A673 (cell line): ENCODE results near the gene PNISR. TPM values are rescaled to one million over a fixed set of nuclear protein-coding genes. Genes with fewer than 3 reads are reported as not detected.

Experiments used
- BruUV-seq: library from RNA; stranded (reverse); fragments of 400-500 nt; replicated peaks from 2 replicates; lab custom pipeline; 2021; lab: Mats Ljungman, UMichigan
- CTCF ChIA-PET: fragments of 300-600 bp; sonication (Branson Sonifier 250); formaldehyde crosslinking; loops from one replicate; lab custom pipeline; 2022; ENCODE audit warnings: antibody characterized with exemption; lab: Charles Lee
- POLR2A ChIA-PET: fragments of 300-600 bp; sonication (Branson Sonifier 250); formaldehyde crosslinking; loops from one replicate; lab custom pipeline; 2022; ENCODE audit warnings: antibody characterized with exemption; ENCODE audit not compliant: low non-redundant PET; lab: Charles Lee
- DNase-seq: peaks from one replicate; pipeline ENCODE4 v3.0.0-alpha.2; 2015; ENCODE audit warnings: low spot score
- H3K27ac ChIP-seq: fragments of 200-600 bp; sonication (generic); 2 replicates; pipeline ENCODE4 v1.5.1; 2016; ENCODE audit warnings: mixed run types, low read depth, mild to moderate bottlenecking, mixed read lengths, antibody characterized with exemption, low read length; ENCODE audit not compliant: poor library complexity, severe bottlenecking
- H3K27me3 ChIP-seq: fragments of 200-600 bp; sonication (generic); replicated peaks from 2 replicates; pipeline ENCODE4 v1.6.1; 2017; ENCODE audit warnings: mixed run types, low read depth, mild to moderate bottlenecking, mixed read lengths, antibody characterized with exemption, low read length; ENCODE audit not compliant: insufficient read depth, poor library complexity
- H3K36me3 ChIP-seq: fragments of 200-600 bp; sonication (generic); 2 replicates; pipeline ENCODE4 v1.6.1; 2016; ENCODE audit warnings: mixed run types, mild to moderate bottlenecking, mixed read lengths, antibody characterized with exemption, low read length; ENCODE audit not compliant: insufficient read depth, poor library complexity, severe bottlenecking
- H3K4me1 ChIP-seq: fragments of 200-600 bp; sonication (generic); 2 replicates; pipeline ENCODE4 v1.6.1; 2017; ENCODE audit warnings: mixed run types, mild to moderate bottlenecking, mixed read lengths, antibody characterized with exemption, low read length; ENCODE audit not compliant: insufficient read depth, poor library complexity, severe bottlenecking
- H3K4me3 ChIP-seq: fragments of 200-600 bp; sonication (generic); 2 replicates; pipeline ENCODE4 v1.5.1; 2016; ENCODE audit warnings: low read depth, mixed run types, mild to moderate bottlenecking, mixed read lengths, low read length; ENCODE audit not compliant: poor library complexity, severe bottlenecking
- H3K9me3 ChIP-seq: fragments of 200-600 bp; sonication (generic); 2 replicates; pipeline ENCODE4 v1.6.1; 2016; ENCODE audit warnings: mixed run types, low read depth, mild to moderate bottlenecking, mixed read lengths, antibody characterized with exemption, low read length; ENCODE audit not compliant: poor library complexity, severe bottlenecking
- EZH2 ChIP-seq: fragments of 200-600 bp; sonication (generic); IDR thresholded peaks from 2 replicates; pipeline ENCODE4 v1.6.1; 2017; ENCODE audit warnings: borderline replicate concordance, low read depth, mild to moderate bottlenecking, mixed read lengths, antibody characterized with exemption, low read length; ENCODE audit not compliant: poor library complexity, severe bottlenecking
- intact Hi-C: fragments of 100-400 bp; cut with micrococcal nuclease; formaldehyde crosslinking; loops from one replicate; pipeline ENCODE4 v1.10.0; 2022; ENCODE audit not compliant: unreplicated experiment
- total RNA-seq: library from RNA; stranded (reverse); gene quantifications from 2 replicates; pipeline ENCODE4 v1.2.3, GENCODE V29; 2021
- TF ChIP-seq, protein P1 (sequence below): fragments of 300-800, 200-600 bp; sonication (generic); conservative IDR thresholded peaks from 2 replicates; pipeline ENCODE4 v1.5.1; 2017; ENCODE audit warnings: low read depth, mild to moderate bottlenecking, antibody characterized with exemption, low read length, moderate library complexity, mixed read lengths

Gene PNISR
- total RNA-seq, 1 experiment from 2014 or later, result 147 TPM

DNA sequence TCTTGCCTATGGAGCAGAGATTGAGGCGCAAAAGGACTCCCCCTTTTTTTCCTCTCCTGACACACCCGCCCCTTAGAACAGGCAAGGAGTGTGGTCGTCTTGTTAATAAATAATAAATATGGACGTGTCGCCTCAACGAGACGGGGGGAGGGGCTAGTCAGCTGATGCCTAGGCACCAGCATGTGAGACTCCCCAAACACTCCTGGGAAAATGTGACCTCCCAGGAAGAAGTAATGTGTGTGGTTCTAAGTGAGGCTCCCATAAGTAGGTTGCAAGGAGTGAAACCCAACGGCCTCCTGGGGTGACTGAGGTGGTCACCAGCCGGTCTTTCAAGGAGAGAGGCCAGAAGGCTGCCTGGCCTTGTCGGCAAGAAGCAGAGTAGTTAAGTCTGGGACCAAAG, 74.5 kb downstream of the PNISR start:
- POLR2A ChIA-PET, result no interaction called here
- CTCF ChIA-PET, result no interaction called here
- Histone ChIP-seq H3K4me1 (no peaks in the 10 kb centered on the region), H3K36me3 (no peaks in the 10 kb centered on the region), H3K27ac (no peak overlapping the region), H3K9me3 (no peaks in the 10 kb centered on the region), H3K4me3 (no peak overlapping the region), H3K27me3 (no peaks in the 10 kb centered on the region)
- TF ChIP-seq EZH2, result no peak
- TF ChIP-seq, protein P1, sequence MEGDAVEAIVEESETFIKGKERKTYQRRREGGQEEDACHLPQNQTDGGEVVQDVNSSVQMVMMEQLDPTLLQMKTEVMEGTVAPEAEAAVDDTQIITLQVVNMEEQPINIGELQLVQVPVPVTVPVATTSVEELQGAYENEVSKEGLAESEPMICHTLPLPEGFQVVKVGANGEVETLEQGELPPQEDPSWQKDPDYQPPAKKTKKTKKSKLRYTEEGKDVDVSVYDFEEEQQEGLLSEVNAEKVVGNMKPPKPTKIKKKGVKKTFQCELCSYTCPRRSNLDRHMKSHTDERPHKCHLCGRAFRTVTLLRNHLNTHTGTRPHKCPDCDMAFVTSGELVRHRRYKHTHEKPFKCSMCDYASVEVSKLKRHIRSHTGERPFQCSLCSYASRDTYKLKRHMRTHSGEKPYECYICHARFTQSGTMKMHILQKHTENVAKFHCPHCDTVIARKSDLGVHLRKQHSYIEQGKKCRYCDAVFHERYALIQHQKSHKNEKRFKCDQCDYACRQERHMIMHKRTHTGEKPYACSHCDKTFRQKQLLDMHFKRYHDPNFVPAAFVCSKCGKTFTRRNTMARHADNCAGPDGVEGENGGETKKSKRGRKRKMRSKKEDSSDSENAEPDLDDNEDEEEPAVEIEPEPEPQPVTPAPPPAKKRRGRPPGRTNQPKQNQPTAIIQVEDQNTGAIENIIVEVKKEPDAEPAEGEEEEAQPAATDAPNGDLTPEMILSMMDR, result no peak
- BruUV-seq, result no TSS peak
- DNase-seq, result no peak
- intact Hi-C loops, result no loop called here

- no TSS peak for BruUV-seq
- no peaks in the 10 kb centered on the region for H3K27me3 ChIP-seq
- H3K27ac ChIP-seq, result no peak within 1 kb of the TSS
- no peaks in the 10 kb centered on the region for H3K4me1 ChIP-seq
- intact Hi-C loops, result no loop called here
- H3K9me3 ChIP-seq, result no peaks in the 10 kb centered on the region
- no peaks in the 10 kb centered on the region for H3K36me3 ChIP-seq
- ChIA-PET POLR2A (interaction anchor here (0.5 kb wide), 1 partner anchor 264 kb away, joined by 6 read pairs; no protein-coding TSS in a partner anchor), CTCF (no interaction called here)
- peak within 1 kb of the TSS; percentile 70 for H3K4me3 ChIP-seq
- TF ChIP-seq, protein P1, result 0 out of 2 replicates have a peak, but pooled peaks have one; percentile 23
- TF ChIP-seq EZH2, result no peak
- DNase-seq, result peak; percentile 37
Measured at GRCh38 chr6:99349171-99350141, 75.7 kb downstream of the PNISR start, which contains the start of gene FAXC. Gene FAXC (minus strand): TSS chr6:99349674. CDS start chr6:99349372, 302 bp downstream.

- H3K4me1 ChIP-seq, result no peaks in the 10 kb centered on the region
- ChIA-PET POLR2A (interaction anchor here (0.5 kb wide), 1 partner anchor 265 kb away, joined by 6 read pairs; no protein-coding TSS in a partner anchor), CTCF (interaction anchor here (0.6 kb wide), 1 partner anchor 1912 kb away, joined by 10 read pairs; no protein-coding TSS in a partner anchor)
- no peaks in the 10 kb centered on the region for H3K27me3 ChIP-seq
- BruUV-seq, result TSS peak; percentile 63
- intact Hi-C loops, result no loop called here
- TF ChIP-seq, protein P1, result no peak
- no peak for DNase-seq
- no peaks in the 10 kb centered on the region for H3K9me3 ChIP-seq
- no peak overlapping the region for H3K27ac ChIP-seq
- no peaks in the 10 kb centered on the region for H3K36me3 ChIP-seq
- H3K4me3 ChIP-seq, result peak overlapping the region; percentile 70
Measured at GRCh38 chr6:99348288-99349170, 76.6 kb downstream of the PNISR start.
